NCI-H2171 (cell line): Measurements from ENCODE around the gene ZNF341.
A peak's percentile ranks its signal among the peaks of the same experiment; 100 is the strongest.
"Not testable (repeated sequence)": the region's sequence is repeated elsewhere in the genome, so short reads cannot be mapped to it uniquely, and the experiment has no call there.

Experiments
- DNase-seq: peaks from one replicate; lab custom pipeline; 2025; lab: John Stamatoyannopoulos, UW

ZNF341 gene

DNA sequence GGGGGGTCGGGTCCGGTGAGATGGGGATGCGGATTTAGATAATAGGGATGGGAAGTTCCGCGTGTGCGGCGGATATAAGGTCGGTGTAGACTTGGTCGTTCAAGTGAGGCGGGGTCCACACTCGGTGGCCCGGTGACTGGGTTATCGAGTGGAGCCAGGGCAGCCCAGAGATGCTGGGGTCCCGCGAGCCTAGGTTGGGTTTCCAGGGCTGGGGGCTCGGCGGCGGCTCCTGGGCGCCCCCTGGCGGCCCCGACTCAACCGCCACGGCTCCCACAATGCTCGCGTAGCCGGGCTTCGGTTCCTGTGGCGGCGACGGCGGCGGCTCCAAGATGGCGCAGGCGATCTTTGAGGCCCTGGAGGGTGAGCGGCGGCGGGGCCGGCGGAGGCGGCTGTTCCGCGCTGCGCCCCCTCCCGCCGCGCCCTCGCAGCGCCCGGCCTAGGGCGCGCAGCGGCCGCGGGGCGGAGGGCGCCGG is at the start of gene ZNF341:
ZNF341 (plus strand) TSS at position 304 of the 473 bp plus-strand sequence; CDS start at position 330, 26 bp downstream.
- DNase-seq = peak; percentile 99

- peak; percentile 91 for DNase-seq
Measured at GRCh38 chr20:33684533-33685327, 47.1 kb upstream of the ZNF341 start.

- DNase-seq = no peak
Measured at GRCh38 chr20:33685328-33686099, 46.3 kb upstream of the ZNF341 start.

DNA sequence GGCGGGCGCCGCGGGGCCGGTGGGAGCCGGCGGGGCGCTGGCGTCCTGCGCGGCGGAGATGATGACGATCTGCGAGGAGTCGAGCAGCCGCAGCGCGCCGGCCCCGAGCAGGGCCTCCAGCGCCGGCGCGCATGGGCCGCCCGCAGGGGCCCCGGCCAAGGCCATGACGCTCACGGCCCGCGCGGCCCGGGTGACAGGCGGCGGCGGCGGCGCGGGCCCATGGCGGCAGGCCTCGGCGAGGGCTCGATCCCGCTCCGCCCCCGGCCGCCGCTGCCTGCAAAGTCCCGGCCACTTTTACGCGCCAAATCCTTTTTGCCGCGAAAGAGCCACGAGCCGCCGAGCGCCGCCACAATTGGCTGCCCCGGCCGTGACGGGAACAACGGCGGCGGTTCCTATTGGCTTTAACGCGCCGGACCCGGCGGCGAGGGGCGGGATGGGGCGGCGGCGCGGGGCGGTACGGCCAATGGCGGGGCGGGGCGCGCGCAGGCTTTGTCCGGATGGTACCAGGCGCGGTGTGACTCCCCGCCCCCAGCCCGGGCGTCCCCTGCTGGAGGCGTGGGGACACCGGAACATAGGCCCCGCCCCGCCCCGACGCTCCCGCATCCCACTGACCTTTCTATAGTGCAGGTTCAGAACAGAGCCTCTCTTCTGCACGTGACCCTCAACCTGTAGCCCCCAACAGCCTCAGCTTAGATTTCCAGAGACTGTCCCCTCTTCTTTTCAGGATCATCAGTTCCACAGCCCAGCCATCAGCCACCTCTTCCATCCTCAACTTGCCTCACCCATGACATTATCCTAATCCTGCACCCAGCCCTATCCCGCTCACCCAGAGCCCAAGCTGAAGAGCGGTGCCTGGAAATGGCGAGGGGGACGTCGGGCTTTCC is 45.5 kb upstream of the ZNF341 start, which contains the start of gene E2F1:
E2F1 (minus strand) TSS at position 286 of the 884 bp plus-strand sequence; CDS start at position 165, 121 bp downstream.
- DNase-seq = peak; percentile 98

GRCh38 chr20:33686984-33687366 is 44.8 kb upstream of the ZNF341 start:
- DNase-seq = no peak

GRCh38 chr20:33687370-33687915 is 44.4 kb upstream of the ZNF341 start:
- DNase-seq = no peak

- DNase-seq = no peak
Measured at GRCh38 chr20:33687993-33688937, 43.5 kb upstream of the ZNF341 start.

GRCh38 chr20:33688938-33689424 is 42.8 kb upstream of the ZNF341 start:
- DNase-seq = no peak

DNA sequence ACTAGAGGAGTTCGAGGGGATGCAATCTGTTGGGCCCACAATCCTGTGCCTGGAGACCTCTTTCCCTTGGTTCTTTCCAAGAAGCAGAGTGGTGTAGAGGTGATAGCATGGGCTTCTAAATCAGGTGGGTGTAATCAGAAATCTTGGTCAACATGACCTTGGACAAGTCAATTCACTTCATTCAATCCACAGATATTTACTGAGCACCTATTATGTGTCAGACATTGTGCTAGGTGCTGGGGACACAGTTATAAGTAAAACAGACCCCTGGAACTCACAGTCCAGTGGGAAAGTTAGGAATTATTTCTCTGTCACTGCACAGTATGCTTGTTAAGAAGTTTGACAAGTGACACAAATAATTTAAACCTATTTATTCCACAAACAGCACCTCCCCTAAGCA is 42.3 kb upstream of the ZNF341 start:
- no peak for DNase-seq

DNA sequence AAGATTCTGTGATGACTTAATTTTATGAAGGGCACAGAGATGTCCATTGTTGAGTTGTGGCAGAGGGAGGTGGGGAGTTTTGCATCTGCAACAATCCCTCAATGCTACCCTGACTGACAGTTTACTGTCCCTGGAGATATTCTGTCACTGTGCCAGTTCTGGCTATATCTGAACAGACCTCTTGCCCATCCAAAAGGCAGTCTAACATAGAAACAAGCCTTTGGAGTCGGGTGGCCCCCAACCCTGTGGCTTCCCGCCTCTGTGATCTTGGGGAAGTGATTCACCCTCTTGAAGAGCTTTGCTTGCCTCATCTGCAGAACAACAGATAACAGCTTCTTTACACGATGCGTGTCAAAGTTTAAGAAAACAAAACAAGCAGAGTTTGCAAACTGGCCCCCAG is 41.8 kb upstream of the ZNF341 start:
- no peak for DNase-seq

- DNase-seq = no peak
Measured at GRCh38 chr20:33693289-33693688, 38.5 kb upstream of the ZNF341 start.

DNA sequence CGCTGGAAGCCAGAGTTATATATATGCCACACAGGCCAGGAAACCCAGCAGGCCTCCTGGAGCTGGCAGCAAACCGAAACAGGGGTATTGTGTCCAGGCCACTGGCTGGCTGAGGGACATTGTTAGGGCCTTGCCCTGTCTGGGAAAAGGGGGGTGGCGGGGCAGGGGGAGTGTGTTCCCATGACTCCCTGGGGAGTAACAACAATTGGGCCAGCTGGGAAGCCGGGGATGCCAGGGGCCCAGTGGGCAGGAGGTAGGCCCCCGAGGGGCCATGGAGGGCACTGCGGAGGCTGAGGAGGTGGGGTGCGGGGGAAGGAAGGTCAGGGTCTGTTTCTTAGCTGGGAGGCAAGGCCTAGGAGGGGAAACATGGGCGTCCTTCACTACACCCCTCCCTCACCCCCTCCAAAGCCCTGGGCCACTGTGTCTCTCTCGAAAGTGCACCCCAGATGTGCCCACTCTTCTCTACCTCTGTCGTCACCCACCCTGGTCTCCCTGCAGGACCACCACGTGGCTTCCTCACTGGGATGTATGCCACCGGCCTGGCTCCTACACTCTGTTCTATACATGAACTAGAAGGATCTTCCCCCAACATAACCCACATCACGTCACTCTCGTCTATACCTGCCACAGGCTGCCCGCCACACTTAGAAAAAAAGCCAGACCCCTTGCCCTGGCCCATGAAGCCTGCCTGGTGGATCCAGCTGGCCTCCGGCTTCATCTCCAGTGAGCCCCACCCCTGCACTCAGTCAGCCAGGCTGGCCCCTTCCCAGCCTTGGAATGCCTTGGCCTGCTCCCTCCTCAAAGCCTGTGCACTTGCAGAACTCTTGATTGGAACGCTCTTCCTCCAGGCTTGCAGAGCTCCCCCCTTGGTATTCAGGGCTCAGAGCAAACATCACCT is 37.8 kb upstream of the ZNF341 start:
- no peak for DNase-seq

GRCh38 chr20:33694639-33695012 is 37.2 kb upstream of the ZNF341 start:
- no peak for DNase-seq

DNA sequence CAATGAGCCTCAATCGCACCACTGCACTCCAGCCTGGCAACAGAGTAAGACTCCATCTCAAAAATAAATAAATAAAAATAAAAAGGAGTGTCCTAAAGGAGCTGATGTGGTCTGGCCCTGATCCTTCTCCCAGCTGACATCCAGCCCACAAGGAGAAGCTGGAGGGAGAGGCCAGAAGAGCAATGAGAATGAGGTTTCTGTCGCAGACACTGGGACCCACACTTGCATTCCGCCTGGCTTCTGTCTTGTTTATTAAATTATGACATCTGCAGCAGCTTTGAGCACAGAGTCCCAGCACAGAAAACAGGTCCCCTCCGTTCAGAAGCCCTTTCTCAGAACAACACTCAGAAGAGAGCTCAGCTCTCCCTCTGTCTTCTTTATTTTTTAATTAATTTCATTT is 35.3 kb upstream of the ZNF341 start:
- no peak for DNase-seq

GRCh38 chr20:33697129-33697528 is 34.7 kb upstream of the ZNF341 start:
- DNase-seq = no peak

- not testable (repeated sequence) for DNase-seq
Measured at GRCh38 chr20:33698966-33699365, 32.8 kb upstream of the ZNF341 start.

DNA sequence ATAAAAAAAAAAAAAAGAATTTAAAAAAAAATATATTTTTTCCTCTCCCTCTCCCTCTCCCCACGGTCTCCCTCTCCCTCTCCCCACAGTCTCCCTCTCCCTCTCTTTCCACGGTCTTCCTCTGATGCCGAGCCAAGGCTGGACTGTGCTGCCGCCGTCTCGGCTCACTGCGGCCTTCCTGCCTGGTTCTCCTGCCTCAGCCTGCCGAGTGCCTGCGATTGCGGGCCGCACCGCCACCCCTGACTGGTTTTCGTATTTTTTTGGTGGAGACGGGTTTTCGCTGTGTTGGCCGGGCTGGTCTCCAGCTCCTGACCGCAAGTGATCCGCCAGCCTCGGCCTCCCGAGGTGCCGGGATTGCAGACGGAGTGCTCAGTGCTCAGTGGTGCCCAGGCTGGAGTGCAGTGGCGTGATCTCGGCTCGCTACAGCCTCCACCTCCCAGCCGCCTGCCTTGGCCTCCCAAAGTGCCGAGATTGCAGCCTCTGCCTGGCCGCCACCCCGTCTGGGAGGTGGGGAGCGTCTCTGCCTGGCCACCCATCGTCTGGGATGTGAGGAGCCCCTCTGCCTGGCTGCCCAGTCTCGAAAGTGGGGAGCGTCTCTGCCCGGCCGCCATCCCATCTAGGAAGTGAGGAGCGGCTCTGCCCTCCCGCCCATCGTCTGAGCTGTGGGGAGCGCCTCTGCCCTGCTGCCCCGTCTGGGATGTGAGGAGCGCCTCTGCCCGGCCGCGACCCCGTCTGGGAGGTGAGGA is 30.9 kb upstream of the ZNF341 start:
- not testable (repeated sequence) for DNase-seq

- DNase-seq = no peak
Measured at GRCh38 chr20:33701629-33702450, 30.0 kb upstream of the ZNF341 start.
